ENCODE data around the gene KIF2B. TPM values are rescaled to one million over a fixed set of nuclear protein-coding genes. Genes with fewer than 3 reads are reported as not detected.
"Not testable (repeated sequence)": the region's sequence is repeated elsewhere in the genome, so short reads cannot be mapped to it uniquely, and the experiment has no call there.

Gene KIF2B
- total and polyA plus RNA-seq, 9 of the 15 experiments (the other 6 are each of a cell fraction or from before 2014, with no cell fraction given), result not detected

DNA sequence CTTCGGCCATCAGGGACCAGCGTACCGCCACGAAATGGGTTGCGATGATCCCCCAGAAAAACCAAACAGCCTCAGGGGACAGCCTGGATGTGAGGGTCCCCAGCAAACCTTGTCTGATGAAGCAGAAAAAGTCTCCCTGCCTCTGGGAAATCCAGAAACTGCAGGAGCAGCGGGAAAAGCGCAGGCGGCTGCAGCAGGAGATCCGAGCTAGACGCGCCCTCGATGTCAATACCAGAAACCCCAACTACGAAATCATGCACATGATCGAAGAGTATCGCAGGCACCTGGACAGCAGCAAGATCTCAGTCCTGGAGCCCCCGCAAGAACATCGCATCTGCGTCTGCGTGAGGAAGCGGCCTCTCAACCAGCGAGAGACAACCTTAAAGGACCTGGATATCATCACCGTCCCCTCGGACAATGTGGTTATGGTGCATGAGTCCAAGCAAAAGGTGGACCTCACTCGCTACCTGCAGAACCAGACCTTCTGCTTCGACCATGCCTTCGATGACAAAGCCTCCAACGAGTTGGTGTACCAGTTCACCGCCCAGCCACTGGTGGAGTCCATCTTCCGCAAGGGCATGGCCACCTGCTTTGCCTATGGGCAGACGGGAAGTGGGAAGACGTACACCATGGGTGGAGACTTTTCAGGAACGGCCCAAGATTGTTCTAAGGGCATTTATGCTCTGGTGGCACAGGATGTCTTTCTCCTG, 769 bp downstream of the KIF2B start:
- Histone ChIP-seq H3K27ac (ENCODE audit: extremely low read depth, low read depth, low read length) (no peak overlapping the region), H2AFZ (ENCODE audit: low read depth, low read length) (no peak overlapping the region), H3K4me2 (ENCODE audit: insufficient read depth, low read length) (no peak overlapping the region), H3K9ac (ENCODE audit: insufficient read depth in 1 of 2, low read depth in 2 of 2, low read length in 2 of 2) (no peak overlapping the region), H3K4me3 (no peak overlapping the region), H3K9me3 (replicated peaks; ENCODE audit: control insufficient read depth, insufficient read depth, low read depth, low read length) (no peaks in the 10 kb centered on the region; the same call in 1 of the 2 replicates), H3K9me1 (ENCODE audit: control insufficient read depth, insufficient read depth, low read length) (no peaks in the 10 kb centered on the region), H3K4me1 (replicated peaks in 1 of 2; ENCODE audit: control insufficient read depth in 2 of 2, insufficient read depth in 2 of 2, low read length in 2 of 2) (no peaks in the 10 kb centered on the region), H4K20me1 (replicated peaks; ENCODE audit: control insufficient read depth, insufficient read depth, low read length) (no peaks in the 10 kb centered on the region), H3K27me3 (ENCODE audit: control insufficient read depth in 2 of 2, insufficient read depth in 2 of 2, low read length in 2 of 2) (no peaks in the 10 kb centered on the region), H3K36me3 (ENCODE audit: control insufficient read depth, insufficient read depth, low read length) (no peaks in the 10 kb centered on the region), H3K79me2 (ENCODE audit: control insufficient read depth, insufficient read depth, low read length) (no peaks in the 10 kb centered on the region)
- in situ Hi-C loops (cut with MboI), result no loop called here
- POLR2A ChIA-PET, result no interaction called here
- no peak for ATAC-seq
- no TSS peak for BruUV-seq (replicated peaks)
- no peak for FAIRE-seq
- intact Hi-C loops (cut with micrococcal nuclease), result loop anchor here (10.0 kb wide), 1 partner anchor 189 kb away; no protein-coding TSS in a partner anchor
- CTCF ChIA-PET (ENCODE audit: low intra/inter-chr PET ratio), result no interaction called here
- 37% methylated on average over 32 of the region's 32 CpGs for WGBS (ENCODE audit: insufficient coverage, low coverage, missing lambda C conversion rate)
- no peak for DNase-seq (ENCODE audit: extremely low read depth in 1 of 4, low spot score in 3 of 4)
- TF ChIP-seq GATAD2A (IDR thresholded peaks at IDR 0.05) (no peak), POU5F1 (IDR thresholded peaks at IDR 0.05; ENCODE audit: borderline replicate concordance, low read depth, low read length, partially characterized antibody) (no peak), MED1 (CRISPR knock-in tag; IDR thresholded peaks at IDR 0.05; ENCODE audit: borderline replicate concordance) (no peak), RNF2 (IDR thresholded peaks at IDR 0.05) (no peak), ZNF197 (CRISPR knock-in tag; IDR thresholded peaks at IDR 0.05; ENCODE audit: low read depth) (no peak), ILF3 (IDR thresholded peaks at IDR 0.05; ENCODE audit: borderline replicate concordance) (no peak), ZNF175 (CRISPR knock-in tag; IDR thresholded peaks at IDR 0.05; ENCODE audit: low read depth) (no peak), MXI1 (IDR thresholded peaks at IDR 0.05; ENCODE audit: low read depth, low read length) (no peak), STAG1 (CRISPR knock-in tag; IDR thresholded peaks at IDR 0.05; ENCODE audit: borderline replicate concordance) (no peak)

DNA sequence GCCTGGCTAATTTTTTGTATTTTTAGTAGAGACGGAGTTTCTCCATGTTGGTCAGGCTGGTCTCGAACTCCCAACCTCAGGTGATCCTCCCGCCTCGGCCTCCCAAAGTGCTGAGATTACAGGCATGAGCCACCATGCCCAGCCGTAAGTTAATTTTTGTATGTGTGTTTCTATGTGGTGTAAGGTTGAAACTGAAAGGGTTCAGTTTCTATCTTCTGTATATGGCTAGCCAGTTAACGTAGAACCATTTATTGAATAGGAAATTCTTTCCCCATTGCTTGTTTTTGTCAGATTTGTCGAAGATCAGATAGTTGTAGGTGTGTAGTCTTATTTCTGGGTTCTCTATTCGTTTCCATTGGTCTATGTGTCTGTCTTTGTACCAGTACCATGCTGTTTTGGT, 12.0 kb downstream of the KIF2B start:
- H3K9me3 ChIP-seq (replicated peaks; ENCODE audit: control insufficient read depth, insufficient read depth, low read depth, low read length); H4K20me1 ChIP-seq (replicated peaks; ENCODE audit: control insufficient read depth, insufficient read depth, low read length); H3K79me2 ChIP-seq (ENCODE audit: control insufficient read depth, insufficient read depth, low read length); intact Hi-C loops (cut with micrococcal nuclease); DNase-seq (ENCODE audit: extremely low read depth in 1 of 4, low spot score in 3 of 4); in situ Hi-C loops (cut with MboI); H2AFZ ChIP-seq (ENCODE audit: low read depth, low read length); H3K27ac ChIP-seq (ENCODE audit: extremely low read depth, low read depth, low read length); ATAC-seq; BruUV-seq (replicated peaks); H3K4me2 ChIP-seq (ENCODE audit: insufficient read depth, low read length); H3K36me3 ChIP-seq (ENCODE audit: control insufficient read depth, insufficient read depth, low read length); H3K9me1 ChIP-seq (ENCODE audit: control insufficient read depth, insufficient read depth, low read length); H3K4me3 ChIP-seq; H3K4me1 ChIP-seq (replicated peaks in 1 of 2; ENCODE audit: control insufficient read depth in 2 of 2, insufficient read depth in 2 of 2, low read length in 2 of 2); FAIRE-seq; POLR2A ChIA-PET; H3K27me3 ChIP-seq (ENCODE audit: control insufficient read depth in 2 of 2, insufficient read depth in 2 of 2, low read length in 2 of 2); H3K9ac ChIP-seq (ENCODE audit: insufficient read depth in 1 of 2, low read depth in 2 of 2, low read length in 2 of 2); CTCF ChIA-PET (ENCODE audit: low intra/inter-chr PET ratio): not testable (repeated sequence)
- WGBS (ENCODE audit: insufficient coverage, low coverage, missing lambda C conversion rate), result 40% methylated on average over 7 of the region's 8 CpGs

All from K562 (cell line).